SH-SY5Y (cell line): Measurements from ENCODE around the gene PLLP.

Experiments
- GATA2 ChIP-seq: IDR thresholded peaks from 2 replicates; pipeline ENCODE4 v1.6.1; 2011; ENCODE audit warnings: mild to moderate bottlenecking, low read depth, low read length
- GATA3 ChIP-seq: IDR thresholded peaks from 2 replicates; pipeline ENCODE4 v1.6.1; 2011; ENCODE audit warnings: low read depth, mild to moderate bottlenecking, low read length, moderate library complexity

Gene PLLP

DNA sequence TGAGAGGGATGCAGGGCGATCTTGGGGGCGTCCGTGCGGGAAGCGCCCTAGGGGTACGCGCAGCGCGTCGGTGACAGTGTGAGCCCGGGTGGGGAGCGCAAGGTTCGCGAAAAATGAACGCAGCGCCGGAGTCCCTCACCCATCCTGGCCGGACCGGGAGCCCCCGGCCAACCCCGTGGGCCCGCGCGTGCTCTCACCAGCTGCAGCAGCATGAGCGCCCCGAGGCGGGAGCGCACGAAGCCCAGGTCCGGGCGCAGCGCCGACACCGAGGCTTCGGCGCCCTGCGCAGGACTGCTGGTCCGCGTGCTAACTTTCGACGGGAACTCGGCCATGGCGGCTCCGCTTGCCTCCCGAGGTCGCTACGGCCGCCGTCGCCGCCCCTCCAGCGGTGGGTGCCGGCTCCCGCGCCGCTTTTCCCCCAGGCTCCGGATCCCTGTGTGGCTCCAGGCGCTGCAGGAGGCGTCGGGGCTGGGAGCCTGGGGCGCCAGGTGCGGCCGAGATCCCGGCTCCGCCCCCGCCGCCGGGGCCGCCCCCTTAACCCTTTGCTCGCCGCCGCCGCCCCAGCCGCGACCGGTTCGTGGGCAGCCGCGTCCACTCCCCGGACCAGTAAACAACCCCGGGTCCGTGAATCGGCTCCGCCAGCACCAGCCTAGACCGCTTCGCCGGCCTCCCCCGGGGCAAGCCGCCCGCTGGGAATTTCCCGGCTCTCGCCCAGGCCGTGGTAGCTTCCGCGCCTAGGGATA is at the start of gene PLLP:
PLLP (minus strand) TSS at position 464 of the 743 bp plus-strand sequence; CDS start at position 332, 132 bp downstream.
- no peak for TF ChIP-seq GATA3

DNA sequence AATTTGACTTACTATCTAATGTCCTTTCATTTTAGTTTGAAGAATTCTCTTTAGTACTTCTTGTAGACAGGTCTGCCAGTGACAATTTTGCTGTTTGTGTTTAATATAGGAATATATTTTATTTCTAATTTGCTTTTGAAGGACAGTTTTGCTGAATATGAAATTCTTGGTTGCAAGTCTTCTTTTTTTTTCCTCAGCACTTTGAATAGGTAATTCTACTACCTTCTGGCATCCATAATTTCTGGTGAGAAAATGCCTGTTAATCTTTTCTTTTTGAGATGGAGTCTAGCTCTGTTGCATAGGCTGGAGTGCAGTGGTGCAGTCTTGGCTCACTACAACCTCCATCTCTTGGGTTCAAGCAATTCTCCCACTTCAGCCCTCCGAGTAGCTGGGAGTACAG is 48.9 kb upstream of the PLLP start:
- TF ChIP-seq GATA3 (no peak), GATA2 (no peak)

DNA sequence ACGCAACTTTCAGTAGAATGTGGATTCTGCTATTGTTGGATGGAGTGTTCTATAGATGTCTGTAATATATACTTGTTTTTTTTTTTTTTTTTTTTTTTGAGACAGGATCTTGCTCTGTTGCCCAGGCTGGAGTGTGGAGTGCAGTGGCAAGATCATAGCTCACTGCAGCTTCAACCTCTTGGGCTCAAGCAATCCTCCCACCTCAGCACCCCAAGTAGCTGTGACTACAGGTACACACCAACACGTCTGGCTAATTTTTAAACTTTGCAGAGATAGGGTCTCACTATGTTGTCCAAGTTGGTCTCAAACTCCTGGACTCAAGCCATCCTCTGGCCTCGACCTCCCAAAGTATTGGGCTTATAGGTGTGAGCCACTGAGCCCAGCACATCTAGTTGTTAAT is 46.9 kb upstream of the PLLP start:
- TF ChIP-seq GATA3 (no peak), GATA2 (no peak)

DNA sequence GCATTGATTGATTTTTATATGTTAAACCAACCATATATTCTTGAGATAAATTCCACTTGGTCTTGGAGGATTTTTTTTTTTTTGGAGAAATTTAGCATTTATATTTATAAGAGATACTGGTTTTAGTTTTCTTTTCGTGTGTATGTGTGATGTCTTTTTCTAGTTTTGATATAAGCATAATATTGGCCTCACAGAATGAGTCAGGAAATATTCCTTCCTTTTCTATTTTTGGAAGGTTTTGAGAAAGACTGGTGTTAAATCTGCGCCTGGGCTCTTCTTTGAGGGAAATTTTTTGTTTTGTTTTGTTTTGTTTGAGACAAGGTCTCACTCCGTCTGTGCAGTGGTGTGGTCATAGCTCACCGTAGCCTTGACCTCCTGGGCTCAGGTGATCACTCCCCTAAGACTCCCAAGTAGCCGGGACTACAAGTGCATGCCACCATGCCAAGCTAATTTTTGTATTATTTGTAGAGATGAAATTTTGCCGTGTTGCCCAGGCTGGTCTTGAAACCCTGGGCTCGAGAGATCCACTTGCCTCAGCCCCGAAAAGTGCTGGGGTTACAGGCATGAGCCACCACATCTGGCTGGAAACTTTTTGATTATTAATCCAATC is 45.4 kb upstream of the PLLP start:
- no peak for TF ChIP-seq GATA3
- TF ChIP-seq GATA2, result no peak

- TF ChIP-seq GATA2 (no peak), GATA3 (no peak)
These were observed 41.0 kb upstream of the PLLP start for GRCh38 chr16:57325458-57325857.

GRCh38 chr16:57324749-57325148 is 40.3 kb upstream of the PLLP start:
- no peak for TF ChIP-seq GATA3
- TF ChIP-seq GATA2, result no peak

DNA sequence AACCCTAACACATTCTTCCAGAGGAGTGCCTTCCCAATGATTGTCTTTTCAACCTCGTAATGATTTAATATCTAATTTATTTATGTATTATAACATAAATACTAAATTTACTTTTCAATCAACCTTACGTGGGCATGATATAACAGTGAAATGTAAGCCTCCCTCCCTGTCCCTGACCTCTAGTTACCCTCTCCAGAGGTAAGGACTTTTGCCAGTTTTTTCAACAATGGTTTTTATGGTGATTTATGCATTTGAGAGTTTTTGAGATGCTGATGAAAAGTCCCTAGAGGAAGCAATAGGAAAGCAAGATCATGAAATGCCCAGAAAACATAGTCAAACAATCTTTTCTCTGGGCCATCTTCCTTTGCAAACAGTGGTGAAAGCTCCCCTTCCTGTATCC is 35.2 kb upstream of the PLLP start:
- TF ChIP-seq GATA2 (no peak), GATA3 (no peak)

- TF ChIP-seq GATA2, result no peak
These were observed 33.9 kb upstream of the PLLP start for GRCh38 chr16:57318240-57318970.

DNA sequence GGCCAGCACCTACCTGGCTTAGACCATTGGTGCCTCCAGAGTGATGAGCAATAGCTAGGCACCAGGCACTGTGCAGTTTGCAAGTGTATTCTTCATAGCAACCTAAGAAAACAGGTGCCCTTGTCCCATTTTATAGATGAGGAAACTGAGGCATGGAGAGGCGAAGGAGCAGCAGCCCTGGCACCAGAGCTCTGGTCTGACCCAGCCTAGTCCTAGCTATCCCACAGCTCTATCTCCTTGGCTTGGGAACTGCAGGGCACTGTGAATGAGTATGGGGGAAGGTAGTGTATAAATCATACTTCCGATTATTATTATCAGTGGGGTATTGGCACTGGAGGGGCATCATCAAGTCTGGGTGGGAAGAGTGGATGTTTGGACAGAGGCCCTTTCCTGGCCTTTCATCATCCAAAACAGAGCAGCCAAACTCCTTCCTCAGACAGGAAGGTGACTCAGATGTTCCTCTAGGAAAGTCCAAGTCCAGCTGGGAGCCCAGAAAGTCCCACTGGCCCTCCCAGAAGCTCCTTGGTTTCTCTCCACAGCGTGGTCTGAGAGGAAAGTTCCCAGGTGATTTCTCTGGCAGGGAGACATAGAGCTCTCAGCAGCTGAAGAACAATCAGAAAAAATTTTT is 32.0 kb upstream of the PLLP start:
- TF ChIP-seq GATA2 (no peak), GATA3 (no peak)

GRCh38 chr16:57315416-57315815 is 30.9 kb upstream of the PLLP start:
- TF ChIP-seq GATA2 (no peak), GATA3 (no peak)

DNA sequence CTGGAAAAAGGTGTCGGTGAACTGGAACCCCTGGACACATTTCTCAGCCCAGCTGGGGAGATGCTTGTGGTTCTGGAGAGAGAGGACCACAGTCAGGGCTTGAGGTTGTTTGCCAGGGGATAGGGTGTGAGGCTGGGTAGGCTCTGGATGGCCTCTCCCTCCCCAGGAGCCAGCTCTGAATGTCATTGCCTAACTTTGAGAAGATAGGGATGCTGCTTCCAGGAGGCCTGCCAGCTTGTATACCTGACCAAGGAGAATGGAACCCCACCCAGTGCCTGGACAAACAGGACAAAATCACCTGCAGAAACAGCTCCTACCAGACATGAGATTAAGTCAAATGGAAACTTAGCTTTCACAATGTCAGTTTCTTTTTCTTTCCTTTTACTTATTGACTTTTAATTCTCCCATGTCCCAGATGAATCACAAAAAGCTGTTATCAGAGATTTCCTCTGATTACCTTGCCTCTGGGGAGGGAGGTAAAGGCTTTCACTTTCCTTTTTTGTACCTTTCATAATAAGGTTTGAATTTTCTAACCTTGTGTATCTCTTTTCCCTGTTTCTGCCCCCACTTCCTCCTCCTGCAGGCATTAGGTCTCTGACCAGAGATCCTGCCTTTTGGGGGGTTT is 29.8 kb upstream of the PLLP start:
- TF ChIP-seq GATA2 (no peak), GATA3 (no peak)

DNA sequence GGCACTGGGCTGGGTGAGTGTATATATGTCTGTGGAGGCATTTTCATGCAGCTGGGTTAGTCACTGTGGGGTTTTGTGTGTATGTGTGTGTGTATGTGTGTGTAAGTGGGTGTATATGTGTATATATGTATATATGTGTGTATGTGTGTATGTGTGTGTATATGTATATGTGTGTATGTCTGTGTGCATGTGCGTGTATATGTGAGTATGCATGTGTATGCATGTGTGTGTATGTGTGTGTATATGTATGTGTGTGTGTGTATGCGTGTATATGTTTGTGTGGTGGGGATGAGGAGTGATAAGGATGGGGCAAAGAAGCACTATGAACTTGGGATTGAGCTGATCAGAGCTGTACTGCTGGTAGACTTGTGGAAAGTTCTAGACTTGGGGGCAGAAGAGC is 29.0 kb upstream of the PLLP start:
- TF ChIP-seq GATA3 (no peak), GATA2 (no peak)

DNA sequence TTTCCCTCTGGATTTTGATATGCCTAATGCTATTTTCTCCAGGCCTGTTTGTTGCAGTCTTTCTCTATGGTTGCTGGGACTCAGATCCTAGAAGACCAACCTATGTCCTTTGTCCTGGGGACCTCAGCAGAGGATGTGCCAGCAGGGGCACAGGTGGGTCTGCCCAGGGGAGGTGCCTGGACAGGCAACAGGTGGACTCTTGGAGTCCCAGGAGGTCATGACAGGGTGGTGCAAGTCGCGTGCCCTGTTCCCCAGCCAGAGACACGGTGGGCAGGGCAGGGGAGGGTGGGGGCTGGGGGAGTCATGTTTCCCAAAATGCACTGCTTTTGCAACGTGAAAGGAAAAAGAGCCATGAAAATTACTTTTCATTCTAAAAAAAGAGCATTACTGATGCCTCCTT is 26.3 kb upstream of the PLLP start:
- TF ChIP-seq GATA3, result no peak
- TF ChIP-seq GATA2, result no peak

DNA sequence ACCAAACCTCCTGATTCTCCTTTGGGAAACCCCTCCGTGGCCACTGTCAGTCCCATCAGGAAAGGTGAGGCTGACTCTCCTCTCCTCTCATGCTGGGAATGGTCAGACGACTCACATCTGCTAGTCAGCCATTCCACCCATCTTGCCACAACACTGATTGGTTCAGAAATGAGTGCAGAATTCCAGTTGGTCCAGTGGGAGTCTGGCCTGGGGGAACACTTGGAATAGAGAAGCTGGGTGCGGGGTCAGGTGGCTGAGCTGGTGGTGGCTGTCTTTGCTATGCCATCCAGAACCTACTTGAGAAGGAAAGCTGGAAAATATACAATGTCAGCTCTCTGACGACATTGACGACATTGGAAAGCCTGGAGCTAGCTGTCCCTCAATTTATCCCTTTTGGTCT is 23.6 kb upstream of the PLLP start:
- TF ChIP-seq GATA3 (no peak), GATA2 (no peak)
